HEK293T (cell line): ENCODE data around the gene EML6.

ENCODE experiments used
- ELF4 ChIP-seq: fragments of 450-650 bp; IDR thresholded peaks from 2 replicates; pipeline ENCODE4 v1.6.1; 2017; ENCODE audit warnings: antibody characterized with exemption
- FOXA1 ChIP-seq: fragments of 450-650 bp; IDR thresholded peaks from 2 replicates; pipeline ENCODE4 v1.6.1; 2016; ENCODE audit warnings: mild to moderate bottlenecking
- FOXM1 ChIP-seq: fragments of 450-650 bp; IDR thresholded peaks from 2 replicates; pipeline ENCODE4 v1.6.1; 2017; ENCODE audit warnings: mild to moderate bottlenecking, borderline replicate concordance
- L3MBTL2 ChIP-seq: fragments of 450-650 bp; conservative IDR thresholded peaks from 2 replicates; pipeline ENCODE4 v1.6.1; 2016; ENCODE audit warnings: mild to moderate bottlenecking
- NFRKB ChIP-seq: fragments of 450-650 bp; IDR thresholded peaks from 2 replicates; pipeline ENCODE4 v1.6.1; 2016; ENCODE audit warnings: mild to moderate bottlenecking, moderate library complexity
- SP1 ChIP-seq: fragments of 450-650 bp; IDR thresholded peaks from 2 replicates; pipeline ENCODE4 v1.6.1; 2017
- SUZ12 ChIP-seq: fragments of 450-650 bp; IDR thresholded peaks from 2 replicates; pipeline ENCODE4 v1.6.1; 2016; ENCODE audit warnings: mild to moderate bottlenecking
- TF ChIP-seq, protein P1 (sequence below): fragments of 450-650 bp; IDR thresholded peaks from 2 replicates; pipeline ENCODE4 v1.6.1; 2016

DNA sequence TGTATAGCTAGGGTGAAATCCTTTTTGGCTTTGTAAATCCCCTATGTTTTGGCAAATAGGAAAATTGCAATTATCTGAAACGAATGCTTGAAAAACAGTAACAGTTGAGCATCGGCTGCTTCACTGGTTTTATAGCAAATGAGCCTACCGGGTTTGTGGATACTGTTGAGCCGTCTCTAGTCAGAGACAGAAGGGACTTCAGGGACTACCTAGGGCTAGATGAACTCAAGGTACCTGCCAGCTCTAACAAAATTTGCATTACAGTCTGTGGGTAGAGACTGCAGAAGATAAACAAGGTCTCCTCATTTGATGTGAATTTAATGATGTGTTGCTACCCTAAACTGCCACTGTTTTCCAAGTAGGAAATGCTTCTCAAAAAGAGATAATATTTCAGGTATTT lies 101.1 kb downstream of the EML6 start:
- TF ChIP-seq FOXA1 (no peak), FOXM1 (no peak), ELF4 (no peak), L3MBTL2 (no peak), NFRKB (no peak), SP1 (no peak), SUZ12 (no peak)
- TF ChIP-seq, protein P1, sequence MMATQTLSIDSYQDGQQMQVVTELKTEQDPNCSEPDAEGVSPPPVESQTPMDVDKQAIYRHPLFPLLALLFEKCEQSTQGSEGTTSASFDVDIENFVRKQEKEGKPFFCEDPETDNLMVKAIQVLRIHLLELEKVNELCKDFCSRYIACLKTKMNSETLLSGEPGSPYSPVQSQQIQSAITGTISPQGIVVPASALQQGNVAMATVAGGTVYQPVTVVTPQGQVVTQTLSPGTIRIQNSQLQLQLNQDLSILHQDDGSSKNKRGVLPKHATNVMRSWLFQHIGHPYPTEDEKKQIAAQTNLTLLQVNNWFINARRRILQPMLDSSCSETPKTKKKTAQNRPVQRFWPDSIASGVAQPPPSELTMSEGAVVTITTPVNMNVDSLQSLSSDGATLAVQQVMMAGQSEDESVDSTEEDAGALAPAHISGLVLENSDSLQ, result no peak
